SK-N-SH (cell line): ENCODE data around the gene SNTG2. TPM values are rescaled to one million over a fixed set of nuclear protein-coding genes. Genes with fewer than 3 reads are reported as not detected.
"Not testable (repeated sequence)": the region's sequence is repeated elsewhere in the genome, so short reads cannot be mapped to it uniquely, and the experiment has no call there.

Source experiments
- CTCF ChIA-PET: fragments of 300-600, 350-600 bp; formaldehyde crosslinking; extraction: SDS; loops from one replicate; lab custom pipeline; 2021; lab: Yijun Ruan, JAX
- POLR2A ChIA-PET: fragments of 350-600 bp; sonication (Branson Sonifier 250); formaldehyde crosslinking; extraction: SDS; loops from one replicate; lab custom pipeline; 2020; ENCODE audit warnings: antibody characterized with exemption, inconsistent platforms; lab: Yijun Ruan, JAX
- DNase-seq: peaks from one replicate; pipeline ENCODE4 v3.0.0; 2012
- H2AFZ ChIP-seq: fragments of 200-600 bp; sonication (generic); 2 replicates; pipeline ENCODE4 v1.8.1; 2016; ENCODE audit warnings: antibody characterized with exemption, mild to moderate bottlenecking, low read depth
- H3F3A ChIP-seq: fragments of 200-600 bp; sonication (generic); replicated peaks from 2 replicates; pipeline ENCODE3; 2016; ENCODE audit warnings: antibody characterized with exemption, mild to moderate bottlenecking; ENCODE audit not compliant: insufficient read depth
- H3K27ac ChIP-seq, 2 experiments: fragments of 200-500 bp in 1 of 2; fragments of 200-600 bp in 1 of 2; sonication (Bioruptor generic) in 1 of 2; sonication (generic), shearing (Covaris generic) in 1 of 2; 2 replicates each; pipeline versions ENCODE4 v1.5.1 to v1.6.1; 2014 to 2016; ENCODE audit warnings: low read depth in 2 of 2, inconsistent platforms in 1 of 2, low read length in 1 of 2, mild to moderate bottlenecking in 1 of 2, mixed read lengths in 1 of 2
- H3K27me3 ChIP-seq: fragments of 200-600 bp; sonication (generic), shearing (Covaris generic); 2 replicates; pipeline ENCODE4 v1.6.1; 2016; ENCODE audit warnings: mixed run types; ENCODE audit not compliant: insufficient read depth
- H3K36me3 ChIP-seq, 2 experiments: fragments of 200-500 bp in 1 of 2; fragments of 200-600 bp in 1 of 2; sonication (Bioruptor generic) in 1 of 2; sonication (generic) in 1 of 2; replicated peaks in 1 of 2; 2 replicates each; pipeline versions ENCODE3 to v1.5.1; 2014 to 2016; ENCODE audit warnings: low read length in 1 of 2, mild to moderate bottlenecking in 1 of 2; ENCODE audit not compliant: insufficient read depth in 2 of 2, control insufficient read depth in 1 of 2
- H3K4me1 ChIP-seq, 2 experiments: fragments of 200-500 bp in 1 of 2; fragments of 200-600 bp in 1 of 2; sonication (Bioruptor generic) in 1 of 2; sonication (generic), shearing (Covaris generic) in 1 of 2; 2 replicates each; pipeline versions ENCODE4 v1.5.1 to v1.6.1; 2014 to 2016; ENCODE audit warnings: low read depth in 1 of 2, low read length in 1 of 2, mixed run types in 1 of 2; ENCODE audit not compliant: insufficient read depth in 2 of 2, control insufficient read depth in 1 of 2
- H3K4me2 ChIP-seq: fragments of 200-600 bp; sonication (generic), shearing (Covaris generic); 2 replicates; pipeline ENCODE4 v1.6.1; 2017; ENCODE audit warnings: mixed run types
- H3K4me3 ChIP-seq, 2 experiments: fragments of 200-500 bp in 1 of 2; fragments of 200-600 bp in 1 of 2; sonication (Bioruptor generic) in 1 of 2; sonication (generic), shearing (Covaris generic) in 1 of 2; 2 replicates each; pipeline versions ENCODE4 v1.5.1 to v1.8.1; 2014 to 2016; ENCODE audit warnings: low read depth in 2 of 2, inconsistent platforms in 1 of 2, low read length in 1 of 2, mild to moderate bottlenecking in 1 of 2, mixed read lengths in 1 of 2, moderate library complexity in 1 of 2
- H3K79me2 ChIP-seq: fragments of 200-600 bp; sonication (generic); 2 replicates; pipeline ENCODE4 v1.8.1; 2017; ENCODE audit warnings: mild to moderate bottlenecking; ENCODE audit not compliant: insufficient read depth
- H3K9ac ChIP-seq: fragments of 200-600 bp; sonication (generic); 2 replicates; pipeline ENCODE4 v1.6.1; 2017; ENCODE audit warnings: mixed run types
- H3K9me2 ChIP-seq: fragments of 200-600 bp; sonication (generic); 2 replicates; pipeline ENCODE4 v1.6.1; 2017; ENCODE audit warnings: mixed run types
- H3K9me3 ChIP-seq: fragments of 200-600 bp; sonication (generic); 2 replicates; pipeline ENCODE4 v1.6.1; 2017; ENCODE audit warnings: mixed run types, mild to moderate bottlenecking, moderate library complexity
- H4K20me1 ChIP-seq: fragments of 200-600 bp; sonication (generic); 2 replicates; pipeline ENCODE4 v1.6.1; 2017; ENCODE audit warnings: mild to moderate bottlenecking, mixed run types; ENCODE audit not compliant: insufficient read depth
- EP300 ChIP-seq, 2 experiments: IDR thresholded peaks; 2 replicates each; pipeline versions ENCODE4 v1.4.0 to v1.6.1; 2012; ENCODE audit warnings: borderline replicate concordance in 1 of 2, low read depth in 1 of 2, low read length in 1 of 2
- FOSL2 ChIP-seq: IDR thresholded peaks from 2 replicates; pipeline ENCODE4 v1.4.0; 2012; ENCODE audit warnings: low read depth, mild to moderate bottlenecking, moderate library complexity, borderline replicate concordance
- FOXM1 ChIP-seq: IDR thresholded peaks from 2 replicates; pipeline ENCODE4 v1.4.0; 2012; ENCODE audit warnings: low read depth, mild to moderate bottlenecking
- MAX ChIP-seq: IDR thresholded peaks from 2 replicates; pipeline ENCODE4 v1.4.0; 2012; ENCODE audit warnings: low read depth
- MXI1 ChIP-seq: IDR thresholded peaks from 2 replicates; pipeline ENCODE4 v1.6.1; 2012; ENCODE audit warnings: mild to moderate bottlenecking, low read depth, low read length, improper control_type of control experiment
- NRF1 ChIP-seq: IDR thresholded peaks from 2 replicates; pipeline ENCODE4 v1.6.1; 2012; ENCODE audit warnings: low read depth, mild to moderate bottlenecking, low read length
- POLR2AphosphoS5 ChIP-seq: IDR thresholded peaks from 2 replicates; pipeline ENCODE4 v1.6.1; 2012; ENCODE audit warnings: low read depth, low read length
- REST ChIP-seq: IDR thresholded peaks from 2 replicates; pipeline ENCODE4 v1.6.1; 2012; ENCODE audit warnings: mild to moderate bottlenecking, low read depth, low read length, moderate library complexity
- TAF1 ChIP-seq: IDR thresholded peaks from 2 replicates; pipeline ENCODE4 v1.6.1; 2012; ENCODE audit warnings: low read depth, mild to moderate bottlenecking, low read length, moderate library complexity, borderline replicate concordance
- WGBS: methylation state at CpG from one replicate; pipeline ENCODE4 v1.1.6; 2017; ENCODE audit warnings: low lambda C conversion rate; 5-methylcytosine and 5-hydroxymethylcytosine counted together
- polyA plus RNA-seq, 3 experiments: library from polyadenylated mRNA; depleted of rRNA; stranded (reverse); fragments of >200 nt; gene quantifications; 2 replicates each; pipeline ENCODE4 v1.2.3, GENCODE V29; 2012
- TF ChIP-seq, protein P1 (sequence below): IDR thresholded peaks from 2 replicates; pipeline ENCODE4 v1.4.0; 2012; ENCODE audit warnings: low read depth, borderline replicate concordance
- TF ChIP-seq, protein P2 (sequence below): IDR thresholded peaks from 2 replicates; pipeline ENCODE4; 2012
- TF ChIP-seq, protein P3 (sequence below): fragments of 150-350 bp; IDR thresholded peaks from 2 replicates; pipeline ENCODE4 v1.6.1; 2016; ENCODE audit warnings: mild to moderate bottlenecking, low read depth, low read length

SNTG2 gene
- polyA plus RNA-seq, 1 of the 3 experiments (the other 2 are of a cell fraction) = not detected

- no peak overlapping the region for H3K4me2 ChIP-seq
- WGBS = 52% methylated on average over 13 of the region's 13 CpGs
These were observed 463.5 kb downstream of the SNTG2 start for GRCh38 chr2:1414121-1414520.

GRCh38 chr2:1414901-1415300 lies 464.3 kb downstream of the SNTG2 start:
- H3K4me2 ChIP-seq, H3K79me2 ChIP-seq, H3K36me3 ChIP-seq, POLR2A ChIA-PET, DNase-seq, H3F3A ChIP-seq, H3K9me2 ChIP-seq, H4K20me1 ChIP-seq, H2AFZ ChIP-seq, H3K4me3 ChIP-seq, H3K4me1 ChIP-seq, H3K27me3 ChIP-seq, CTCF ChIA-PET, H3K27ac ChIP-seq, H3K9ac ChIP-seq: not testable (repeated sequence)
- 52% methylated on average over 11 of the region's 11 CpGs for WGBS
- peaks cover 10% of the 10 kb centered on the region; the same call in 1 of the 2 replicates for H3K9me3 ChIP-seq

More at GRCh38 chr2:1414121-1414520, 463.5 kb downstream of the SNTG2 start:
- Histone ChIP-seq H3K36me3 (no peaks in the 10 kb centered on the region), H3F3A (no peaks in the 10 kb centered on the region), H2AFZ (no peak overlapping the region), H3K79me2 (no peaks in the 10 kb centered on the region), H3K27ac (no peak overlapping the region), H3K27me3 (no peaks in the 10 kb centered on the region), H3K4me3 (no peak overlapping the region), H3K9ac (no peak overlapping the region), H3K9me3 (peaks cover 7% of the 10 kb centered on the region; the same call in 1 of the 2 replicates), H3K4me1 (no peaks in the 10 kb centered on the region), H3K9me2 (no peaks in the 10 kb centered on the region), H4K20me1 (no peaks in the 10 kb centered on the region)
- no peak for DNase-seq
- no peak for TF ChIP-seq MAX
- TF ChIP-seq, protein P1, sequence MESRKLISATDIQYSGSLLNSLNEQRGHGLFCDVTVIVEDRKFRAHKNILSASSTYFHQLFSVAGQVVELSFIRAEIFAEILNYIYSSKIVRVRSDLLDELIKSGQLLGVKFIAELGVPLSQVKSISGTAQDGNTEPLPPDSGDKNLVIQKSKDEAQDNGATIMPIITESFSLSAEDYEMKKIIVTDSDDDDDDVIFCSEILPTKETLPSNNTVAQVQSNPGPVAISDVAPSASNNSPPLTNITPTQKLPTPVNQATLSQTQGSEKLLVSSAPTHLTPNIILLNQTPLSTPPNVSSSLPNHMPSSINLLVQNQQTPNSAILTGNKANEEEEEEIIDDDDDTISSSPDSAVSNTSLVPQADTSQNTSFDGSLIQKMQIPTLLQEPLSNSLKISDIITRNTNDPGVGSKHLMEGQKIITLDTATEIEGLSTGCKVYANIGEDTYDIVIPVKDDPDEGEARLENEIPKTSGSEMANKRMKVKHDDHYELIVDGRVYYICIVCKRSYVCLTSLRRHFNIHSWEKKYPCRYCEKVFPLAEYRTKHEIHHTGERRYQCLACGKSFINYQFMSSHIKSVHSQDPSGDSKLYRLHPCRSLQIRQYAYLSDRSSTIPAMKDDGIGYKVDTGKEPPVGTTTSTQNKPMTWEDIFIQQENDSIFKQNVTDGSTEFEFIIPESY = no peak
- TF ChIP-seq REST = no peak
- TF ChIP-seq FOXM1 = no peak
- TF ChIP-seq MXI1 = no peak
- TF ChIP-seq, protein P2, sequence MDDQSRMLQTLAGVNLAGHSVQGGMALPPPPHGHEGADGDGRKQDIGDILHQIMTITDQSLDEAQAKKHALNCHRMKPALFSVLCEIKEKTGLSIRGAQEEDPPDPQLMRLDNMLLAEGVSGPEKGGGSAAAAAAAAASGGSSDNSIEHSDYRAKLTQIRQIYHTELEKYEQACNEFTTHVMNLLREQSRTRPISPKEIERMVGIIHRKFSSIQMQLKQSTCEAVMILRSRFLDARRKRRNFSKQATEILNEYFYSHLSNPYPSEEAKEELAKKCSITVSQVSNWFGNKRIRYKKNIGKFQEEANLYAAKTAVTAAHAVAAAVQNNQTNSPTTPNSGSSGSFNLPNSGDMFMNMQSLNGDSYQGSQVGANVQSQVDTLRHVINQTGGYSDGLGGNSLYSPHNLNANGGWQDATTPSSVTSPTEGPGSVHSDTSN = no peak
- TF ChIP-seq EP300 (IDR thresholded peaks at IDR 0.05; ENCODE audit: borderline replicate concordance in 1 of 2, low read depth in 1 of 2, low read length in 1 of 2) = no peak
- no peak for TF ChIP-seq NRF1
- no peak for TF ChIP-seq FOSL2
- TF ChIP-seq POLR2AphosphoS5 = no peak
- TF ChIP-seq, protein P3, sequence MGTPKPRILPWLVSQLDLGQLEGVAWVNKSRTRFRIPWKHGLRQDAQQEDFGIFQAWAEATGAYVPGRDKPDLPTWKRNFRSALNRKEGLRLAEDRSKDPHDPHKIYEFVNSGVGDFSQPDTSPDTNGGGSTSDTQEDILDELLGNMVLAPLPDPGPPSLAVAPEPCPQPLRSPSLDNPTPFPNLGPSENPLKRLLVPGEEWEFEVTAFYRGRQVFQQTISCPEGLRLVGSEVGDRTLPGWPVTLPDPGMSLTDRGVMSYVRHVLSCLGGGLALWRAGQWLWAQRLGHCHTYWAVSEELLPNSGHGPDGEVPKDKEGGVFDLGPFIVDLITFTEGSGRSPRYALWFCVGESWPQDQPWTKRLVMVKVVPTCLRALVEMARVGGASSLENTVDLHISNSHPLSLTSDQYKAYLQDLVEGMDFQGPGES = no peak
- no peak for TF ChIP-seq TAF1
- CTCF ChIA-PET = no interaction called here
- POLR2A ChIA-PET = no interaction called here
